Measurements from ENCODE around the gene ASPN. TPM values are rescaled to one million over a fixed set of nuclear protein-coding genes. Genes with fewer than 3 reads are reported as not detected.
A peak's percentile ranks its signal among the peaks of the same experiment; 100 is the strongest.

The ASPN gene
- total and polyA plus RNA-seq, 2 donors (not counting 3 experiments of a cell fraction or from before 2014, with no cell fraction given): not detected

DNA sequence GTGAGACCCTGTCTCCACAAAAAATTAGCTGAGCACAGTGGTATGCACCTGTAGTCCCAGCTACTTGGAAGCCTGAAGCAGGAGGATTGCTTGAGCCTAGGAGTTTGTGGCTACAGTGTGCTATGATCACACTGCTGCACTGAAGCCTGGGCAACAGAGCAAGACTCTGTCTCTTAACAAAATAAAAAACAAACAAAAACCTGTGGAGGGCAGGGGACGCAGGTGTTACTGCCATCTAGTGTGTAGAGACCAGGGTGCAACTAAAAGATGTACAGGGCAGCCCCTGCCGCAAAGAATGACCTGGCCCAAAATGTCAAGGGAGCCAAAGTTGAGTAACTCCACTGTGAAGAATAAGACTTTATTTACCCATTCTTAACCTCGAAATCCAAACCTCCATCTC, 27.1 kb downstream of the ASPN start:
- CTCF ChIA-PET: interaction anchor here (0.9 to 1.0 kb wide), 3 partner anchors 25 to 317 kb away, joined by 3 to 4 read pairs (median 4); no protein-coding TSS in a partner anchor
- Histone ChIP-seq H3K9me1 (replicated peaks; ENCODE audit: control insufficient read depth, extremely low read depth, insufficient read depth, low read length) (no peaks in the 10 kb centered on the region), H3K27ac (ENCODE audit: insufficient read depth, low read depth, low read length) (no peak overlapping the region), H3K4me1 (ENCODE audit: control insufficient read depth, extremely low read depth, insufficient read depth, low read length) (no peaks in the 10 kb centered on the region), H3K36me3 (ENCODE audit: control insufficient read depth in 2 of 2, extremely low read depth in 1 of 2, insufficient read depth in 2 of 2, low read length in 2 of 2) (no peaks in the 10 kb centered on the region), H3K79me2 (ENCODE audit: control insufficient read depth, insufficient read depth, low read length) (no peaks in the 10 kb centered on the region), H3K27me3 (ENCODE audit: control insufficient read depth in 2 of 2, insufficient read depth in 2 of 2, low read length in 2 of 2) (no peaks in the 10 kb centered on the region), H3K4me3 (replicated peaks in 1 of 3; ENCODE audit: insufficient read depth in 1 of 3, low read depth in 1 of 3, low read length in 3 of 3) (no peak overlapping the region), H4K20me1 (replicated peaks; ENCODE audit: control insufficient read depth, extremely low read depth, insufficient read depth, low read length) (no peaks in the 10 kb centered on the region), H3K9ac (replicated peaks; ENCODE audit: extremely low read depth, insufficient read depth, low read length) (no peak overlapping the region), H3K9me3 (replicated peaks; ENCODE audit: control insufficient read depth, insufficient read depth, low read length) (no peaks in the 10 kb centered on the region), H2AFZ (ENCODE audit: low read depth, low read length) (no peak overlapping the region), H3K4me2 (ENCODE audit: insufficient read depth, low read length) (no peak overlapping the region)
- no peak for FAIRE-seq
- TF ChIP-seq, protein P1, sequence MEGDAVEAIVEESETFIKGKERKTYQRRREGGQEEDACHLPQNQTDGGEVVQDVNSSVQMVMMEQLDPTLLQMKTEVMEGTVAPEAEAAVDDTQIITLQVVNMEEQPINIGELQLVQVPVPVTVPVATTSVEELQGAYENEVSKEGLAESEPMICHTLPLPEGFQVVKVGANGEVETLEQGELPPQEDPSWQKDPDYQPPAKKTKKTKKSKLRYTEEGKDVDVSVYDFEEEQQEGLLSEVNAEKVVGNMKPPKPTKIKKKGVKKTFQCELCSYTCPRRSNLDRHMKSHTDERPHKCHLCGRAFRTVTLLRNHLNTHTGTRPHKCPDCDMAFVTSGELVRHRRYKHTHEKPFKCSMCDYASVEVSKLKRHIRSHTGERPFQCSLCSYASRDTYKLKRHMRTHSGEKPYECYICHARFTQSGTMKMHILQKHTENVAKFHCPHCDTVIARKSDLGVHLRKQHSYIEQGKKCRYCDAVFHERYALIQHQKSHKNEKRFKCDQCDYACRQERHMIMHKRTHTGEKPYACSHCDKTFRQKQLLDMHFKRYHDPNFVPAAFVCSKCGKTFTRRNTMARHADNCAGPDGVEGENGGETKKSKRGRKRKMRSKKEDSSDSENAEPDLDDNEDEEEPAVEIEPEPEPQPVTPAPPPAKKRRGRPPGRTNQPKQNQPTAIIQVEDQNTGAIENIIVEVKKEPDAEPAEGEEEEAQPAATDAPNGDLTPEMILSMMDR (IDR thresholded peaks at IDR 0.05; ENCODE audit: extremely low read depth in 1 of 2, insufficient read depth in 1 of 2, low read depth in 1 of 2, low read length in 2 of 2): peak in 1 of 2 donors; percentile 15
- no peak for TF ChIP-seq EZH2 (IDR thresholded peaks at IDR 0.05; ENCODE audit: borderline replicate concordance, low read depth, low read length, severe bottlenecking)
- intact Hi-C loops (cut with micrococcal nuclease) (no loop called here), dilution Hi-C loops (cut with MboI; ENCODE audit: extremely low pct_ligation_motif_present, low sequenced_read_pairs) (no loop called here)
- no TSS peak for BruUV-seq (replicated peaks)
- POLR2A ChIA-PET: no interaction called here
- no peak for DNase-seq (ENCODE audit: low read depth, low spot score)

DNA sequence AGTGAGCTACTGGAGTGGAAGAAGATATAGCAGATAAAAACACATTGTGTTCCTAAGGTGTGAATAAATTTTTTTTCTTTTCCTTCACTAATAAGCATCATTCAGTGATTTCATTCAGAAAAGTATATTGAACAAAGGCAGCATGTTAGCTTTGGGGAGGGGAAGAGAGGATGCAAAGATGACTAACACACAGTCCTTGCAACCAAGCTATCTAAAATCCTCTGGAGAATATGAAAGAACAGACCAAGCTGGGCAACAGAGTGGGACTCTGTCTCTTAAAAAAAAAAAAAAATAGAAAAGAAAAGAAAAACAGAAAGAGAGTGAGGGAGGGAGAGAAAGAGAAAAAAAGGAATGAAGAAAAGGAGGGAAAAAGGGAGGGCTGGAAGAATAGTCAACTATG, 35.8 kb downstream of the ASPN start:
- TF ChIP-seq JUN (IDR thresholded peaks at IDR 0.05; ENCODE audit: borderline replicate concordance, insufficient read depth, insufficient read length, low read depth): no peak
- no peak for TF ChIP-seq POLR2A (IDR thresholded peaks at IDR 0.05; ENCODE audit: low read depth, low read length)
- intact Hi-C loops (cut with micrococcal nuclease): no loop called here
- Histone ChIP-seq H3K79me2 (ENCODE audit: control insufficient read depth, insufficient read depth, low read length) (no peaks in the 10 kb centered on the region), H2AFZ (ENCODE audit: low read depth, low read length) (no peak overlapping the region), H3K4me2 (ENCODE audit: insufficient read depth, low read length) (no peak overlapping the region), H3K9ac (replicated peaks; ENCODE audit: extremely low read depth, insufficient read depth, low read length) (no peak overlapping the region), H3K36me3 (ENCODE audit: control insufficient read depth in 2 of 2, extremely low read depth in 1 of 2, insufficient read depth in 2 of 2, low read length in 2 of 2) (no peaks in the 10 kb centered on the region), H3K9me1 (replicated peaks; ENCODE audit: control insufficient read depth, extremely low read depth, insufficient read depth, low read length) (no peaks in the 10 kb centered on the region), H4K20me1 (replicated peaks; ENCODE audit: control insufficient read depth, extremely low read depth, insufficient read depth, low read length) (no peaks in the 10 kb centered on the region), H3K9me3 (replicated peaks; ENCODE audit: control insufficient read depth, insufficient read depth, low read length) (no peaks in the 10 kb centered on the region), H3K27me3 (ENCODE audit: control insufficient read depth in 2 of 2, insufficient read depth in 2 of 2, low read length in 2 of 2) (no peaks in the 10 kb centered on the region), H3K4me3 (replicated peaks in 1 of 3; ENCODE audit: insufficient read depth in 1 of 3, low read depth in 1 of 3, low read length in 3 of 3) (no peak overlapping the region), H3K27ac (ENCODE audit: insufficient read depth, low read depth, low read length) (no peak overlapping the region), H3K4me1 (ENCODE audit: control insufficient read depth, extremely low read depth, insufficient read depth, low read length) (no peaks in the 10 kb centered on the region)
- no TSS peak for BruUV-seq (replicated peaks)
- no peak for DNase-seq (ENCODE audit: low read depth, low spot score)
- no peak for FAIRE-seq
- dilution Hi-C loops (cut with MboI; ENCODE audit: extremely low pct_ligation_motif_present, low sequenced_read_pairs): no loop called here
- ChIA-PET CTCF (no interaction called here), POLR2A (interaction anchor here (0.7 kb wide), 1 partner anchor 102 kb away, joined by 4 read pairs; no protein-coding TSS in a partner anchor)

Measured in endothelial cell of umbilical vein (primary cell).